T follicular helper cell (primary cell): Measurements from ENCODE around the gene COL27A1.

ENCODE experiments used
- DNase-seq: peaks from one replicate; pipeline ENCODE4 v3.0.0-alpha.2; 2020; ENCODE audit warnings: low read depth
- total RNA-seq, 2 experiments: gene quantifications; one replicate each; lab custom pipeline; 2026; lab: John Stamatoyannopoulos, UW

The COL27A1 gene
- total RNA-seq, result 4.5 to 4.9 reads per million in 2 experiments

GRCh38 chr9:114155263-114155994 is at the start of gene COL27A1:
Gene COL27A1 (plus strand): TSS chr9:114155537. CDS start chr9:114155951, 414 bp downstream.
- DNase-seq, result peak; percentile 62

DNA sequence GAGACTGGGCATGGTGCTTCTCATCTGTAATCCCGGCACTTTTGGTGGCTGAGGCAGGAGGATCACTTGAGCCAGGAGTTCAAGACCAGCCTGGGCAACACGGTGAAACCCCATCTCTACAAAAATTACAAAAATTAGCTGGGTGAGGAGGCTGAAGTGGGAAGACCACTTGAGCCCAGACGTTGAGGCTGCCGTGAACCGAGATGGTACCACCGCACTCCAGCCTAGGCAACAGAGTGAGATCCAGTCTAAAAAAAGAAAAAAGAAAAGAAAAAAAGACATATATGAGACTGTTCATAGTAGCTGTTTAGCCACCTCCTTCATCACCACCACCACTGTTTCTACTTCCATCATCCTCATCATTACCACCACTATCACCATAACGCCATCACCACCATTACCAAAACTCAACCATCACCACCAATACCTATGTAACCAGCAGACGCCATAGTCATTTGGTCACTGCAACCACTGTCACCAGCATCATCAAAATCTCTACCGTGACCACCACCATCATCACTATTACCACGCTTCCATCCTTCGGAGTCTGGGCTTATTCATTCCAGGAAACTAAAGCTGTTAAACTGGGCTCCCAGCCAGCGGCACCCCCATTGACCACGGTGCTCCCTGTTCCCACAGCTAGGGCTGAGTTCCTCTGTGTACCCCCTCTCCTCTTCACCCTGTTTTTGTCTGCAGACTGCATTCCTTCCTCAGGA is 47.9 kb upstream of the COL27A1 start:
- no peak for DNase-seq

DNA sequence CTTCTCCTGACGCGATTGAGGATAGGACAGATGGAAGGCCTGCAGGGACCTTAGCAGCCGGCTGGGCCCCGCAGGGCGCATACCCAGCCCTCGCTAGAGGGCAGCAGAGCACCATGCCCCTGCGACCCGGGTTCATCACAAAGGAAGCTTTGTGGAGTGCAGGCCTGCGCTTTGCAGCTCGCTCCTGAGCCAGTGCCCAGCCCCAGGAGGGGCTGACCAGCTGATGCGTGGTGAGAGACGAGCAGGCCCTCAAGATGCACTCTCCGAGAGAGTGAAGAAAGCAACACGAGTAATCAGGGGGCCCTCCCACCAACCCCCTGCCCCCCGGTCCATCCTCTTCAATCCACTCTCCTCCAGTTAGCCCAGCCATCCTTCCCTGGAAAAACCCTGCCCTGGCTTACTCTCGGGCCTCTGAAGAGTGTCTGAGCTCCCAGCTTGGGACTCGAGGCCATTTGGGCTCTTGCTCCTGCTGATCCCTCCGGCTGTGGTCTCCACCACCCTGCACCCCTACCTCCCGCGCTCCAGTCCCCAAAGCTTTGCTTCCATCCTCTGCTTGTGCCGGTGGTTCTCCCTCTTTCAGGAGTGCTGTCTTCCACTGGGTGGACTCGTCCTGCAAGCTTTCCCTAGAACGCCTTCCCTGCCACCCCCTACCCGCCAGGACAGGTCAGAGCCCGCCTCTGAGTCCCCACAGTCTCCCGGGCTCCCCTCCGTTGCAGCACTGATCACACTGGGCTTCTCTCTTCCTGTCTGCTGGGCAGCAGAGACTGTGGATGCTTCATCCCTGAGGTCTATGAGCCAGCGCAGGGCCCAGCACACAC is 47.1 kb upstream of the COL27A1 start:
- peak; percentile 20 for DNase-seq

GRCh38 chr9:114109124-114109523 is 46.2 kb upstream of the COL27A1 start:
- no peak for DNase-seq

GRCh38 chr9:114110180-114110579 is 45.2 kb upstream of the COL27A1 start:
- DNase-seq, result no peak

DNA sequence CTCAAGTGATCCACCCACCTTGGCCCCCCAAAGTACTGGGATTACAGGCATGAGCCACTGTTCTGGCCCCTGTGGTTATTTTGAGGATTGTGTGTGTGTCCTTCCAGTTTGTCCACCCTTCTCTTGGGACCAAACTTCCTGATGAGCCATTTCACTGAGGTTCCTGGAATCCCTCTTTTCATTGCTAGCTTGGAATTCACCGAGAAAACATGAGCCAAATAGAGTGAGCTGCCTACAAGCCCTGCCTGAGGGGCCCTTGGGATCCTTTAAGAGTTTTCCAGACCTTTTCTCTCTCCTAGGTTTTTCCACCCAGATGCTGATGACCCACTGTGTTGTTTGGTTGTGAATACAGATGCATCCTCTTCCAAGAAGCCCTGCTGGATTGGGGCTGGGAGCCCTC is 43.0 kb upstream of the COL27A1 start:
- DNase-seq, result no peak

DNA sequence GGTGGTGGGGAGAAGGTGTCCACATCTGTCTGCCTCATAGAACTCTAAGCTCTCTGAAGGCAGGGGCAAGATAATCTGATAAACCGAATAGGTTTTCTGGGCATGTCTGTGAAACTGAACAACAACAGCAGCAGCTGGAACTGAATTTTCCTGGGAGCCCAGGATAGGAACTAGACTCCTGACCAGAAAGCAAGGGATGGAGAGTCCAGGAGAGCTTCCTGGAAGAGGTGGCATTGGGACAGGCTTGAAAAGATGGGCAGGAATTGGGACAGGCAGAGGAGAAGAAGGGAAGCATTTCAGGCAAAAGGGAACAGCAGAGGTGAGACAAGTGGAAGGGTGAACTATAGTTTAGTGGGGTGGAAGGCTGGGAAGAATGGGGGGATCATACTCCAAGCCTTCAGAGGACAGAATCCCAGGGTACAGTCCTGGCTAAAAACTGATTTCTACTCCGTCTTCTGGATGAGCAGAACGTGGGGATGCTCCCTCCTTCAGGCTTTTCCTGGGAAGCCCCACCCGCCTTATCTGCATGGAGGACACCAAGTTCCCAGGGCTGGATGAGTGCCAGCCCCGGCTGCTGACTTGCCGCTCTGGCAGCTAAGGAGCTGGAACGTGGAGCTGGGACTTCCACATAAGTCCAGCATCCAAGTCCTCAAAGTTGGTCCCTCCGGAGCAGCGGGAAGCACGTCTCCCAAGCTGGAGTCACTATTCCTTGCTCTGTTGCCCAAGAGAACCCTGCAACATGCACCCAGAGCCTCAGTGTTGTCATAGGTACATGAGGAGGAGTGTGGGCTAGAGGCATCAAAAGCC is 42.4 kb upstream of the COL27A1 start:
- no peak for DNase-seq

DNA sequence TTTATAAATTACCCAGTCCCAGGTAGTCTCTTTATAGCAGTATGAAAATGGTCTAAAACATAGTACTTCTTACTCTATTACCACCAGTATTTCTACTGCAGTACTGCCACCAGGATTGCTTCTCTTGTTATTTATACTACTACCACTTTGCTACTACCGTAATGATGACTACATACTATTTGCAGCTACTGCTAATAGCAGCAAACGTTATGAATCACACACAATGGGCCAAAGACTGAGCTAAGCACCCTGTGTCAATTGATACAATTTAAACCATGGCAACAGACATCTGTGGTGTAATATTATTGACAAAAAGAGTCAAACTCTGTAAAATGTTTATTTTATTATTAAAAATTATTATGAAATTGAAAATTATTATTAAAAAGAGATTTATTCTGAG is 41.0 kb upstream of the COL27A1 start:
- no peak for DNase-seq

- DNase-seq, result no peak
Measured at GRCh38 chr9:114115654-114116125, 39.6 kb upstream of the COL27A1 start.

DNA sequence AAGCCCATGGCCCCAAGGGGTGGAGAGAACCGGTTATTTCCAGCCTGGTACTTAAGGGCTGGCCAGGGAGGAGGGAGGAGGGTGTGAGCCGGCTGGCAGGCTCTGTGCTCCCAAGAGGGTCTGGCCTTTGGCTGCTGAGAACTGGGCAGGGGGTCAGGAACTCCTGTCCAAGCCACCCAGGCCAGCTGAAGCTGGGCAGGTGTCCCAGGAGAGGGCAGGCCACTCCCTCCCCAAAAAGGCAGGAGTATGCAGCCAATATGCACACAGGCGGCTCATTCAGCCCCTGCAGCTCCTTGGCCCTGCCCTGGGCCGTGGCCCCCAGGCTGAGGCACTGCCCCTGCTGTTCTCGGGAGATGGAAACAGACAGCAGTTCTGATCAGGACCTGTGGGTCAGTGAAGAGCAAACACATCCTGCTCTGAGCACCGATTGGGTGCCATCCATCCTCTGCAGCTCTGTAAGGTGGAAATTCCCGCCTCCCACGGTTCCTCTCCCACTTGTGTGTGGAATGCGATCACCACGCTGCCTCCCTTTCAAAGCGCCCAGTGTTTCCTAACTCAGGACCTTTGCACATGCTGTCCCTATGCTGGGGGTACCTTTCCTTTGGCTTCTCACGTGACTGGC is 39.1 kb upstream of the COL27A1 start:
- DNase-seq, result no peak

GRCh38 chr9:114117614-114117995 is 37.7 kb upstream of the COL27A1 start:
- no peak for DNase-seq

DNA sequence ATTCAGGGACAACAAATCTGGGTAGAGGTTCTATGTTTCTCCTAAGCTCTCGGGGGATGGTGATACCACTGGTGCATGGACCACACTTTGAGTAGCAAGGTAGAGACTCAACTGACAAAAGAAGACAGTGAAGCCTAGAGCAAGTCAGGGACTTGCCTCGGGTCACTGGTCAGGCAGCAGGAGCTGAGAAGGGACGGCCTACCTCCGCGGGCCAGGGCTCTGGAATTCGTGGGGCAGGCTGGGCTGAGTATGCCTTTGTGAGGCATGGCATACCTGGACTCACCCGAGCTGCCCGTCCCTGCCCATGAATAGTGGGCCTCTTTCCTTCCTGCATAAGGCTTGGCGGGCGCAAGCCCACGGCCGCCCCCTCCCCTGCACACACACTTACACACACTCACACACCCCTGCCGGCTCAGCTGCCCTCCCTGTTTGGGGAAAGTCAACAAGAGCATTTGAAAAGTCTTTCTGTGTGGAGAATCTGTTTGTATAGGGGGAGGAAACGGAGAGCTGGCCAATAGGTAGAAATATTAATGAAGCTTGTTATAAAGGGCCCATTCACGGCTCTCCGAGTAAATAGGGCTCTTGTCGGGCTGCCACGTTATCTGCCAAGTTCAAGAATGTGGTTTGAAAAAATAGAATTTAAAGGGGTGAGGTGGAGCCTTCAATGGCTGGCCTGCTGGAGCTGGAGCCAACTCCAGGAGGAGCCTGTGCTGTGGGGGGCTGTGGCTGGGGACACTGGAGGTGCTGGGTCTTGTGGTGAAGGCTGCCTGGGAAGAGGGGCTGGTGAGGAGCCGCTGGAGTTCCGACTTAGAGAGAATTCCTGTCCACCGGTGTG is 37.1 kb upstream of the COL27A1 start:
- DNase-seq, result no peak

DNA sequence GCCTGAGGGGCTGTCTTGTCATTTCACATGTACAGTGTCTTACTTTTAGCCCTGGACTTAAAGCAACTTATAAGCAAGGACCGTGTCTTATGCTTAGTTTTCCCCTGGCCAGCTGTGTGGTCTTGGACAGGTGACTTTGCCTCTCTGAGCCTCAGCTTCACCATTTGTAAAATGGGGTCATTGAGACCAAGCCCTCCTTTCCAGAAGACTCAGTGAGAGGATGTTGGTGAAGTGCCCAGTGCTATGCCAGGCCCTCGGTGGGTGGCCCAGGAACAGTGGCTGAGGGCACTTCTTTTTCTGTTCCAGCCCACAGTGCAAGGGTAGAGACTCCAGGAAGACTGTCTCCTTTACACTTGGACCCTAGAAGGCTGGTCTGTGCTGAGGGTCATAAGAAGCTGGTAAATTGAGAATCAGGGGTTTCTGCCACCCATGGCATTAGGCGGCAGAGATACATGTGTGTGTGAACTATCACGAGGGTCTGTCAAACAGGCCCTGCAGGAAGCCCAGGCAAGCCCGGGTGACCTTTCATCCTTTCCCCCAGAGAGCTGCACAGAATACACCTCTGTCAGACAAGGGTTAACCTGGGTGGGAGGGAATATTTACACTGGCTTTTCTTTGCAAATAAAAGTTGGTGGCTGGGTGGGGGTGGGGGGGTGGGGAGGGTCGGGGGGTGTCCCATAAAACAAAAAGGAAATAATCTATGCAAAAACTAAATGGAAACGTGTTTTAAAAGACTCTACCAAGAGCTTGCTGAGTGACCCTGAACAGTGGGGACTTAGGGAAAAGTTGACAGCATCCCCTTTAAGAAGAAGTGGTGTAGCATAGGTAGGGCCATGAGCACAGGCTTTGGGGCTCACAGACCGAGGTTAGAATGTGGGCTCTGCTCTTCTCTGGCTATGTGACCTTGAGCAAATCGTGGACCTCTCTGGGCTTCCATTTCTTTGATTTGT is 35.8 kb upstream of the COL27A1 start:
- no peak for DNase-seq

DNA sequence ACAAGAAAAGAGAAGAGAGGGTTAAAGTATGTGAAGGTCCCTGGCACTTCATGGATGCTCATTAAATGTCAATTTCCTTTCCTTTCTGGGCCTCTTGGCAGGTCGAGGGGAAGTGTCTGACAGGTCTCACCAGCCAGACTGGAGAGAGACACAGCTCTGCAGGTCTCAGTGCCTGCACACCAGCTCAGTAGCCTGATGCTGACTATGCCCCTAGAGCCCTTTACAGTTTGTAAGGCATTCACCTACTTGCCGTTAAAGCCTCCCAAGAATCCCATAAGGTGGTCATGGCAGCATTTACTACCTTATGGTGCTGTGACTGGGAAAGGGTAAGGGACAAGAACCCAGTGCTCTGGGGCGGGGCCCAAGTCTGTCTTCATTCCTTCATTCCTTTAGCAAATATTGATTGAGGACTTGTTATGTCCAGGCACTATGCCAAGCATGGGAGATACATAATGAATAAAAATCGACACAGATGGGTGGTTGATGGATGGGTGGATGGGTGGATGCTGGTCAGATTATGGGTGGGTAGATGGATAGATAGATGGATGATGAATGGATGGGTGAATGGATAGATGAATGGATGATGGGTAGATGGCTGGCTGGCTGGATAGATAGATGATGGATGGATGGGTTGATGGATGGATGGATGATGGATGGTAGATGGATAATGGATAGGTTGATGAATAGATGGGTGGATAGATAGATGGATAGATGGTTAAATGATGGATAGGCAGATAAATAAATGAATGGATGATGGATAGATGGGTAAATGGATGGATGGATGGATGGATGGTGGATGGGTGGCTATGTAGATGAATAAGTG is 34.9 kb upstream of the COL27A1 start:
- DNase-seq, result no peak

DNA sequence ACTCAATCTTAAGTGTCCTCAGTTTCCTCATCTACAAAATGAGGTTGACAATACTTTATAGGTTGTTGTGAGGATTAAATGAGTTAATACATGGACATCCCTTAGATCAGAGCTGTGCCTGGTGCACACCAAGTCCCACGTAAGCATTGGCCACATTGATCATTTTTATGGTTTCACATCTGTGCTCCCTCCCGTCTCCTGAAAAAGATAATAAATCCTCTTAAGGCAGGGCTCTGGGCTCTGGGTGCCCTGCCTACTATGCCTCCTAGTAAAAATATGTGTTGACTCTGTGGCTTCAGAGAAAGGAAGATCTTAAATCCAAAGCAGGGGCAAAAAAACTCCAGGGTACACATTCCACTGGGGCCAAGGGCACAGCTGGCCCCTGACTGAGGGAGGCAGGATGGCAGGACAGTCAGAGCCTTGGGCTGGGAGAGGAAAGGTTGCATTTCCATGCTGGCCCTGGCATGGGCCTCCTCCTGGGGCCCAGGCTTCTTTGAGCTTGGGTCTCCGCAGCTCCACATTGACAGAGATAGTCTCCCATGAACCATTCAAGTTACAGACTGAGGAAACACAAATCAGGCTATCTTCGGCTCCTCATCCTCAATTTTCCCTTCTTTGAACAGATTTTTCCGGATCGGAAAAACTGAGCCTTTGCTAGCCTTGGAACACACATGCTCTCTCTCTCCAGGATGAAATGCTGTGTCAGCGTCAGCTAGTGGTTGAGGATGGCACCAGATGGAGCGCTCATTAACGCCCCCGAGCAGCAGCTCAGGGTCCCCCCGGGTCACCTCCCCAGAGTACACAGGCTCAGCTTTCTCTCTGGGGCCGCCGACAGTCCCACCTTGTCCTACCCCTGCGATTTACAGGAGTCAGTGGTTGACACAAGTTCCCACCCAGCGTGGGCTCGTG is 33.9 kb upstream of the COL27A1 start:
- no peak for DNase-seq

DNA sequence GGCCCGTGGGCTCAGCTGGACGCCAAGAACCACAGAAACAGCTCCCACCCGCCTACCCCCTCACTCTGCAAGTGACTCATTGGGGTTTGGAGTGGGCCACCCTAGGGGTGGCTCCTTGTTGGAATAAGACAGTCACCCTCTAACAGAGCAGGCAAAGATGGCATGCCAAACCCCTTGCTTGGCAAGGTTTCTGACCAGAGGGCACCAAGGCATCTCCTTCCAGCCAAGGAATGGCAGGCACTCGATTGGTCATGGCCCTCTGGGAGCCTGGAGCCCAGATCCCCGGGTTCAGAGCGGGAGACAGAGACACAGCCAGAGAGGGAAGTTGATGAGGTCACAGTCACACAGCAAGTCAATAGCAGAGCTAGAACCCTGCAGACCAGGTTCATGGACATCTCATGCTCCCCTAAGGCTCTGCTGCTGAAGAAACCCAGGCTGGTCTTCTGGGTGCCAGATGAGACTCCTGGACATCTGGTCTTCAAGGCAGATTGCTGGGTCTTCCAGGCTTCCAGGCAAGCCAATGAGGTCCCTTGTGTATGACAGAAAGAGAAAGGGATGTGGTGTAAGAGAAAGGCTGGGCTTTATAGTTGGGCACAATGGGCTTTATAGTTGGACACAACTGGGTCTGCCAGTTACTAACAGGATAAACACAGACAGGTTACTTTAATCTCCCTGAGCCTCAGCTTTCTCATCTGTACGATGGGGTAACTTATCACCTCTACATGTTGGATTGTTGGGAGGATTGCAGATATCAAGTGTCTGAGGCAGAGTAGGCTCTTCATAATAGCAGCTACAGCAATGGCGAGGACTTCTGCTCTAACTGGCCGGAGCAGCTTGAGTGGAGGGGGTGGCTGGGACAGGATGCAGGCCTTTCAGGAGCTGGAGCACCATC is 33.0 kb upstream of the COL27A1 start:
- no peak for DNase-seq
